Osteoblast (primary cell): ENCODE data around the gene PAM. TPM values are rescaled to one million over a fixed set of nuclear protein-coding genes. Genes with fewer than 3 reads are reported as not detected.

Experiments used
- DNase-seq: peaks from one replicate; pipeline ENCODE4 v3.0.0; 2011; ENCODE audit warnings: low spot score, mixed read lengths; ENCODE audit not compliant: insufficient read length; ENCODE audit errors: missing footprints
- H2AFZ ChIP-seq: 2 replicates; pipeline ENCODE4 v1.6.0; 2011; ENCODE audit warnings: mild to moderate bottlenecking, low read length
- H3K27ac ChIP-seq: 2 replicates; pipeline ENCODE4 v1.5.1; 2011; ENCODE audit warnings: mild to moderate bottlenecking, low read depth, low read length, moderate library complexity
- H3K27me3 ChIP-seq: 2 replicates; pipeline ENCODE4 v1.6.0; 2012; ENCODE audit warnings: mild to moderate bottlenecking, control low read depth, inconsistent platforms, low read length, moderate library complexity; ENCODE audit not compliant: insufficient read depth
- H3K36me3 ChIP-seq: 2 replicates; pipeline ENCODE4 v1.5.1; 2011; ENCODE audit warnings: mild to moderate bottlenecking, low read length, control low read depth, moderate library complexity; ENCODE audit not compliant: insufficient read depth
- H3K4me1 ChIP-seq: 2 replicates; pipeline ENCODE4 v1.5.1; 2011; ENCODE audit warnings: mild to moderate bottlenecking, low read length, control low read depth, moderate library complexity; ENCODE audit not compliant: insufficient read depth
- H3K4me2 ChIP-seq: 2 replicates; pipeline ENCODE4 v1.6.0; 2011; ENCODE audit warnings: mild to moderate bottlenecking, low read length; ENCODE audit not compliant: insufficient read depth
- H3K4me3 ChIP-seq: fragments of 200-600 bp; sonication (generic); 3 replicates; pipeline ENCODE4 v1.5.1; 2012; ENCODE audit warnings: mild to moderate bottlenecking, low read length, inconsistent platforms; ENCODE audit not compliant: insufficient read depth
- H3K79me2 ChIP-seq: 2 replicates; pipeline ENCODE4 v1.6.0; 2012; ENCODE audit warnings: mild to moderate bottlenecking, low read length, control low read depth, inconsistent platforms; ENCODE audit not compliant: insufficient read depth
- H3K9me3 ChIP-seq: 2 replicates; pipeline ENCODE4 v1.5.1; 2011; ENCODE audit warnings: low read depth, low read length, control low read depth
- H4K20me1 ChIP-seq: 2 replicates; pipeline ENCODE4 v1.6.0; 2012; ENCODE audit warnings: mild to moderate bottlenecking, low read length, control low read depth; ENCODE audit not compliant: insufficient read depth
- CTCF ChIP-seq: IDR thresholded peaks from 2 replicates; pipeline ENCODE4 v1.5.1; 2011; ENCODE audit warnings: mild to moderate bottlenecking, low read depth, low read length, moderate library complexity; ENCODE audit errors: extremely low read depth
- total RNA-seq: library from RNA; depleted of rRNA; stranded (reverse); fragments of >200 nt; gene quantifications from 2 replicates; pipeline ENCODE4 v1.2.3, GENCODE V29; 2012

The PAM gene
- total RNA-seq, 1 donor, result 248 TPM

GRCh38 chr5:102781786-102782185 is 26.7 kb downstream of the PAM start:
- Histone ChIP-seq H3K27me3 (no peaks in the 10 kb centered on the region), H4K20me1 (no peaks in the 10 kb centered on the region), H3K9me3 (no peaks in the 10 kb centered on the region), H3K27ac (no peak overlapping the region), H3K4me3 (no peak overlapping the region), H3K4me2 (no peak overlapping the region), H3K4me1 (peaks cover 14% of the 10 kb centered on the region), H3K36me3 (no peaks in the 10 kb centered on the region), H2AFZ (no peak overlapping the region), H3K79me2 (peaks cover 21% of the 10 kb centered on the region)
- DNase-seq, result no peak
- no peak for TF ChIP-seq CTCF

GRCh38 chr5:102782217-102782872 is 27.2 kb downstream of the PAM start:
- TF ChIP-seq CTCF, result no peak
- Histone ChIP-seq H3K36me3 (no peaks in the 10 kb centered on the region), H3K4me3 (no peak overlapping the region), H2AFZ (no peak overlapping the region), H3K79me2 (peaks cover 21% of the 10 kb centered on the region), H4K20me1 (no peaks in the 10 kb centered on the region), H3K4me1 (peaks cover 14% of the 10 kb centered on the region), H3K9me3 (no peaks in the 10 kb centered on the region), H3K4me2 (no peak overlapping the region), H3K27me3 (no peaks in the 10 kb centered on the region), H3K27ac (no peak overlapping the region)
- no peak for DNase-seq

GRCh38 chr5:102787134-102787533 is 32.0 kb downstream of the PAM start:
- Histone ChIP-seq H3K4me2 (no peak overlapping the region), H3K27ac (no peak overlapping the region), H3K27me3 (no peaks in the 10 kb centered on the region), H4K20me1 (no peaks in the 10 kb centered on the region), H3K4me3 (no peak overlapping the region), H3K79me2 (peaks cover 6% of the 10 kb centered on the region), H3K36me3 (no peaks in the 10 kb centered on the region), H2AFZ (no peak overlapping the region), H3K9me3 (no peaks in the 10 kb centered on the region), H3K4me1 (no peaks in the 10 kb centered on the region)
- DNase-seq, result no peak
- no peak for TF ChIP-seq CTCF

- Histone ChIP-seq H3K79me2 (peaks cover 6% of the 10 kb centered on the region), H3K4me1 (no peaks in the 10 kb centered on the region), H3K27me3 (no peaks in the 10 kb centered on the region), H3K4me3 (no peak overlapping the region), H3K36me3 (no peaks in the 10 kb centered on the region), H4K20me1 (no peaks in the 10 kb centered on the region), H3K27ac (no peak overlapping the region), H3K4me2 (no peak overlapping the region), H2AFZ (no peak overlapping the region), H3K9me3 (no peaks in the 10 kb centered on the region)
- no peak for DNase-seq
- TF ChIP-seq CTCF, result no peak
Measured at GRCh38 chr5:102788788-102789187, 33.7 kb downstream of the PAM start.
